Mononuclear cell (primary cell): ENCODE data around the gene SLC25A26. TPM values are rescaled to one million over a fixed set of nuclear protein-coding genes. Genes with fewer than 3 reads are reported as not detected.

Experiments
- H3K27me3 ChIP-seq: 2 replicates; pipeline ENCODE4 v1.6.0; 2011; ENCODE audit warnings: low read length, control low read depth; ENCODE audit not compliant: insufficient read depth
- H3K4me1 ChIP-seq: 2 replicates; pipeline ENCODE4 v1.5.1; 2011; ENCODE audit warnings: mild to moderate bottlenecking, low read length, control low read depth; ENCODE audit not compliant: insufficient read depth
- H3K4me3 ChIP-seq: 2 replicates; pipeline ENCODE4 v1.5.1; 2011; ENCODE audit warnings: mild to moderate bottlenecking, low read length, moderate library complexity
- H3K9me3 ChIP-seq: 2 replicates; pipeline ENCODE4 v1.5.1; 2011; ENCODE audit warnings: low read depth, mild to moderate bottlenecking, control low read depth, low read length
- total RNA-seq: library from RNA; depleted of rRNA; stranded (reverse); fragments of >200 nt; gene quantifications from one replicate; pipeline ENCODE4 v1.2.3, GENCODE V29; 2012

SLC25A26 gene
- total RNA-seq, 1 donor = 30.5 TPM

DNA sequence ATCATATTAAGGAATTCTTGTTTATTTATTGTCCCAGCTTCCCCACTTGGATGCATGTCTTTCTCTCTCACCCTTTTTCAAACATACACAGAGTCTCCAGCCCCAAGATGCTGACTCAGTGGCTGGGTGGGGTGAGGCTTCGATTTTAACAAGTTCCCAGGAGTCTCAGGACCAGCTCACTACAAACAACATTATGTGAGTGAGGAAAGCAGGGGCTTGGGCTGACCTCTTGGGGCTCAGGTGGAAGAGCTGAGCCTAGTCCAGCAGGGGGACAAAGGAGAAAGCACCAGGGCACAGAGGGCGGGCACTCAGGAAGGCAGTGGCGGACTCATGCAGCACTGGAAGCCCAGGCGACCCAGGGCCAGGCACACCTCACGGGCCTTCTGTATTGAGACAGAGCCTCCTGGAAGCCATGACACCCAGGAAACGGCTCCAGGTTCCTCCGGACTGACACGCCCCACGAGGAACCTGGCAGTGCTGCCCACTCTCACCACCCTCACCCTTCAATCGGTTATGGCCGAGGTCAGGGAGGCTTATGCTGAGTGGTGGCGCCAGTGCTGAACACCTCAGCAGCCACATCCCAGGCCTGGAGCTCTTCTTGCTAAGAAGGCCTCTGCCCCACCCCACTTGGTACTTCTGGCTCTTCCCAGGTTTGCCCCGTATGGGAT lies 182.7 kb downstream of the SLC25A26 start:
- H3K9me3 ChIP-seq = no peaks in the 10 kb centered on the region
- peaks cover 1% of the 10 kb centered on the region for H3K4me1 ChIP-seq
- H3K27me3 ChIP-seq = no peaks in the 10 kb centered on the region
- no peak overlapping the region for H3K4me3 ChIP-seq

DNA sequence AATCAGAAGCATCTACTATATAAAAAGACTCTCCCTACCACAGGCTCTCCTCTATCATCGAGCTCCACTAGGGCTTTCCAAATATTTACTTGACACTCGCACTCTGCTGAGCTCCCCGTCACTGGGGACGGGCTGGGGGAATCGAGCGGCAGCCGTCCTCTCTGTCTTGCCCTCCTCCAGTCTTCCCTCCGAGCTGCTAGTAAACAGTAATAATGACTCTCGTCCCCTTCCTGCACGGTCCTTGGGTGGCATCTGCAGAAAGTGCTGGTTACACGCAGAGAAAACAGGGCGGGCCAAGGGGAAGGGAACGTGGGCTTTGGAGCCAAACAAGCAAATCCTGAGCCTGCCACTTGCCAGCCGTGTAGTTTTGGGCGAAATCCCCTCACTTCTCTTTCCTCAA lies 183.4 kb downstream of the SLC25A26 start:
- Histone ChIP-seq H3K4me1 (no peaks in the 10 kb centered on the region), H3K9me3 (no peaks in the 10 kb centered on the region), H3K4me3 (no peak overlapping the region), H3K27me3 (no peaks in the 10 kb centered on the region)

DNA sequence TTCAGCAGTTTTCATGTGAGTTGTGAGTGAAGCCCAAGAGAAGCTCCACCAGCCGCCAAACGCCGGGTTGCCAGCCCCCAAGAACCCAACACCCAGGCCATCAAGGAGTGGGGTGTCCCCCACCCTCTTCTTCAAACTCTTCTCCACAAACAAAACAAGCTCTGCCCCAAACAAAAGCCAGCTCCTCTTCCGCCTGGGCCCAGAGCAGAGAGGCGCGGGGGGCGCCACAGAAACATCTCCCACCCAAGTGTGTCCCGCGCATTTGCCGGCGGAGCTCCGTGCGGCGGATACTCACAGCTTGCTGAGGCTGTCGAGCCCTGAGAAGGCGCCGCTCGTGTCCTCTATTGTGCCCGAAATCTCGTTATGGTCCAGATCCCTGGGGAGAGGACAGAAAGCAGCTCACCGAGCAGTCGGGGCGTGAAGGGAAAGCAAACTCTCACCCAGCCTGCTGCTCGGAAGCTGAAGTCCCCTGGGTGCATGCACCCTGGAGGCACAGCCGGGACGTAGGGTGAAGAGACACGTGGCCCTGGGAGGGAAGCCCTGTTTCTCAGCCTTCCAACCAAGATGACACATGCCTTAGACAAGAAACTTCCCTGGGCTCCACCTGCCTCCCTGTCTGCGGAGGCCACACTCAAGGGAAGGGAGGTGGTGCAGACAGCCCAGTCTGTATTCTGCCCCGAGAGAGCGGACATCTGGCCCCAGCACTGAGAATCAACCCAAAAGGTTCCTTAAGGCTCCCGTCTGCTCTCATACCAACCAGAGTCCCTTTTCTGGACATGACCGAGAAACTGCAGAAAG lies 184.3 kb downstream of the SLC25A26 start:
- Histone ChIP-seq H3K4me3 (no peak overlapping the region), H3K4me1 (no peaks in the 10 kb centered on the region), H3K9me3 (no peaks in the 10 kb centered on the region), H3K27me3 (no peaks in the 10 kb centered on the region)

DNA sequence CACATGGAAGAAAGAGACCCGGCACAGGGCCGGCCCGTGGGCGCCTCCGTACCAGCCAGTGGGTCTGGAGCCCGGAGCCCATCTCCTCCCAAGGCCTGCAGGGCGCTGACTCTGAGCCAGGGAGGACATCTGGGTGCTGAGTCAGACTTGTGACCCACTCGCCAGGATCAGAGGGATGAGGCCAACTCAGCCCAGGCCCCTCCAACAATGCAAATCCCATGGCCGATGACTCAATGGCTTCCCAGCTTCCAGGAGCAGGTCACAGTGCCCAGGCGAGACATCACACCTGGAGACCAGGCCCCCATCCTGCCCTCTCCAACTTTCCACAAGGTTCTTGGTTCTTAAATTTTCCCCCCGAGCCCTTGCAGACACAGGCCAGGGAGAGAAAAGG lies 184.9 kb downstream of the SLC25A26 start:
- no peaks in the 10 kb centered on the region for H3K4me1 ChIP-seq
- no peaks in the 10 kb centered on the region for H3K9me3 ChIP-seq
- no peak overlapping the region for H3K4me3 ChIP-seq
- no peaks in the 10 kb centered on the region for H3K27me3 ChIP-seq

DNA sequence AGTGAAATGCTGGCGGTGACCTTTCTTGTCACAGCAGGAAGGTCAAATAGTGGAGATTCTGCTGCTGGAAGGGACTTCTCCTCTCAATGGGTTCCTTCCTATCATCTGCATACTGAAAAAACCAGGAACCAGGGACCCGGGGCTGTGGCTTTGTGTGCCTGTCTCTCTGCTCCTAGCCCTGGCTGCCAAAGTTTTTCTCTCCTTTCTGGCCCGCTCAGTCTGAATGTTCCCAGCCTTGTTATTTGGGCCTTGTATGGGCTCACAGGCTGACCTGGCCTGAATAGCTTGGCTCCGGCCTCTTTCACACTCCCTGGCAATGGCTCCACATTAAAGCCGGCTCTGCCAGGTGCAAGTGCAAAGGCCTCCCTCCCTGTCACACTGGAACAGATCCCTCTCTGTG lies 185.4 kb downstream of the SLC25A26 start:
- H3K9me3 ChIP-seq = no peaks in the 10 kb centered on the region
- H3K4me1 ChIP-seq = no peaks in the 10 kb centered on the region
- no peak overlapping the region for H3K4me3 ChIP-seq
- no peaks in the 10 kb centered on the region for H3K27me3 ChIP-seq

DNA sequence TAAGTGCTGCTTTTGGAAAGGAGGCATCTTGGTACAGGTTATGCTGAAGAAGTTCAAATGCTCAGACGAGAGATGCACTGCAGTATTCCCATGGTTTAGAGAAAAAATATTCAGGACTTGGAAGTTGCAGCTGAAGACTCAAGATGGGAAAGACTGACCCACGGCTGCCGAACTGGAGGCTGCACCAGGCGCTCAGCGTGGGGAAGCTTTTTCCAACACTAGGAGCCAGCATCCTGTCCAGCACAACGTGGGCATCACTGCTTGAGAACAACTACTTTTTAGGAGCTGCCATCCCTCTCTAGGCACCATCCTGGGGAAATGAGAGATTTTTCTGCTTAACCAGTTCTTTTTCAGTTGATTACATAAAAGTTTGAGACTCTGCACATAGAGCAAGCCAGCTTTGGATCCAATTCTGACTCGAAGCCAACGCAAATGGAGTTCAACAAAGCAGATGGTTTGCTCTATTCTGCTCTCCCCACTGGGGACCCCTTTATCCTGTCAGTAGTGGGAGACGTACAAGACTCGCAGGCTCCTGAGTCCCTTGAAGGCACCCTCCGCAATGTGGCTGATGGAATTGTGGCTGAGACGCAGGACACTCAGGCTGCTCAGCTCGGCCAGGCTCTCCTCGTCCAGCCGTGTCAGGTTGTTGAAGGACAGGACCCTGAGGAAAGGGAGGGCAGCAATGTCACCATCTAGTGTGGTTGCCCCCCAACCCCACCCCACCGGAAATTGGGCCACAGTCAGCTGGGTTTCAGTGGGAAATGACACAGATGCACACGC lies 186.2 kb downstream of the SLC25A26 start:
- Histone ChIP-seq H3K27me3 (no peaks in the 10 kb centered on the region), H3K9me3 (no peaks in the 10 kb centered on the region), H3K4me3 (no peak overlapping the region), H3K4me1 (no peaks in the 10 kb centered on the region)

DNA sequence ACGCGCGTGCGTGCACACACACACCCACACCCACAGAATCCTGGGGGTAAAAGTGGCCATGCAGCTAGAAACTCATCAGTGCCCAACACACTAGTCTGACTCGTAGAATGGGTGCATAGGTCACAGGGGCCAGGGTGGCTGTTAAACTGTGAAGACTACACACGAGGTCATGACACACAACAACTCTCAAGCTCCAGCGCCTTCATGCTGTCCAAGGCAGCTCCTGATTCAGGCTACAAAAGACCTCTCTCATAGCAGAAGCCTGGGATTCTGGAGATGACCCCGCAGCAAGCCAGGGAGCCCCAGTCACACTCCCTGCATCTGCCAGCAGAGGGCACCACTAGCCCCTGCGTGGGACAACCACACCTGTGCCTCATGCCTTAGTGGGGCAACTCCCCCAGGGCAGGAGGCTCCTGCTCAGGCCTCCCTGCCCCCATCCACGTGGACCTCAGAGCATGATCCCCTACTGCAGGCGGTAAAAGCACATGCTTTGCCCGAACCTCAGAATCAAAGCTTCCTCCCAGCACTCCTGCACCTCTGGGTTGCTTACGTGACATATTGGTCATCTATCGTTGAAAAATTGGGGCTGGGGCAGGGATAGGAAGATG lies 186.9 kb downstream of the SLC25A26 start:
- H3K4me1 ChIP-seq = no peaks in the 10 kb centered on the region
- no peak overlapping the region for H3K4me3 ChIP-seq
- H3K27me3 ChIP-seq = no peaks in the 10 kb centered on the region
- H3K9me3 ChIP-seq = no peaks in the 10 kb centered on the region

DNA sequence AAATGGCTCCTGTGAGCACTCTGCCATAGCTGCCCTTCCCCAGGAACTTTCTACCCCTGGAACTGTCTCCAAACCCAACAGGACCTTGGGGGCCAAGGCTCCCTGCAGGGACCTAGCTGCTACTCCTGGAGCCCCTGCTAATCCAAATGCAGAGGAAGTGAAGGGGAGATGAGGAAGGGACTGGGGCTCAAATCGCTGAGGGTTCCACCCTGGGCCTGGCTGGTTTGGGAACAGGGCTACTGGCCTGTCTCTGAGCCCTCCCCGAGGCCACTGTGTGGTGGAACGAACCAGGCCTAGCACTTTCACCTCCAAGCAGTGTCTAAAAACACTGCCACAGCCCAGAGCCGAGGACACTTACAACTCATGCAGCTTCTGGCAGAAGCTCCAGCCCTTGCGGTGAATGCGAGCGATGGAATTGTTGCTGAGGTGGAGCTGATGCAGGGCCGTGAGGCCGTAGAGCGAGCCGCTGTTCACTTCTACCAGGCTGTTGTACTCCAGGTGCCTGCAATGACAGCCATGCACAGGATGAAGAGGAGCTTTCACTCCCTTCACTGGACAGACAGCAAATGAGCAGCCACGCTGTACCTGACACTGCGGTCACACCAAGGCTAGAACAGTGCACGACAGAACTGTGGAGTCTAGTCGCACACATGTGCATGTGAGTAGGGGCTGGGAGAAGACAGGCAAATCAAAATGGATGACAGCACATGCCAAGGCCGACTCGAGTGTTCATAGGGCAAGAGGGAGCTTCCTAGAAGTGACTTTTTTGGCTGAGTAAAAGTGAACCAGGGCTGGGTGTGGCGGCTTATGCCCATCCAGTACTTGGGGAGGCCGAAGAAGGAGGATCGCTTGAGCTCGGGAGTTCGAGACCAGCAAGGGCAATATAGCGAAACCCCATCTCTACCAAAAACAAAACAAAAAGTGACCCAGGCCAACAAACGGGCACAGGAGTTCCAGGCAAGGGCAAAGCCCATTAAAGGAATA lies 189.3 kb downstream of the SLC25A26 start:
- Histone ChIP-seq H3K9me3 (no peaks in the 10 kb centered on the region), H3K4me3 (no peak overlapping the region), H3K4me1 (no peaks in the 10 kb centered on the region), H3K27me3 (no peaks in the 10 kb centered on the region)

DNA sequence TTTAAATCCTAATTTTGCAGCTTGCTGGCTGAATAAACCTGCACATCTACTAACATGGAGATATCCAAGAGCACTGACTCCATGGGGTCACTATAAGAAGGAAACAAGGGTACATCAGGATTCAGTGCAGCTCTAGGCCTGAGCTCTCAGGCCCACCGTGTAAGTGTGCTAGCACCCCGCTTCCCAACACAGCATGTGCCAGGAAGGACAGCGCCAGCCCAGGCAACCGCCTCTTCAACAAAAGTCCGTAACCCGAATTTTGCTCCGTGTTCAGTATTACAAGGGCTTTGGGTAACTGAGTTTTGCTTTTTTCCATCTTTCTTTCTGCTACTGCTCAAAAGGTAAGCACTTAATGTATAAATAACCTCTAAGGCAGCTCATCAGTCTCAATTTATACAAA lies 190.2 kb downstream of the SLC25A26 start:
- H3K9me3 ChIP-seq = no peaks in the 10 kb centered on the region
- no peak overlapping the region for H3K4me3 ChIP-seq
- H3K4me1 ChIP-seq = no peaks in the 10 kb centered on the region
- no peaks in the 10 kb centered on the region for H3K27me3 ChIP-seq

DNA sequence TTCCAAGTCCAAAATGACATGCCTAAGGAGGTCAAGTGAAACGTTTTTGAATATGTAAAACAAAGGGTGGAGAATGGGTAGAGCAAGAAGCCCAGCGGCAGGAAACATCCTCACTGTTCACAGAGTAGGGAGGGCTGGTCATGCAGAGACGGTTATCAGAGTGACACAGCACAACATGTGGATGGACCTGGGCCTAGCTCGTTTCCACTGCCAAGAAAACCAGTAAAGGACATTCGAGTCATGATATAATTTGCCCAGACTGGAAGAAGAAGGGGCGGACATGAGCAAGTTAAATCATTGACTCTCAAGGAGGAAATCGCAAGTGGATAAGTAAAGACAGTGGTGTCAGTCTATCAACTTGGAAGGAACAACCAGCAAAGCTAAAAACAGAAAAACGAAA lies 190.7 kb downstream of the SLC25A26 start:
- H3K9me3 ChIP-seq = no peaks in the 10 kb centered on the region
- no peaks in the 10 kb centered on the region for H3K27me3 ChIP-seq
- no peak overlapping the region for H3K4me3 ChIP-seq
- H3K4me1 ChIP-seq = no peaks in the 10 kb centered on the region

DNA sequence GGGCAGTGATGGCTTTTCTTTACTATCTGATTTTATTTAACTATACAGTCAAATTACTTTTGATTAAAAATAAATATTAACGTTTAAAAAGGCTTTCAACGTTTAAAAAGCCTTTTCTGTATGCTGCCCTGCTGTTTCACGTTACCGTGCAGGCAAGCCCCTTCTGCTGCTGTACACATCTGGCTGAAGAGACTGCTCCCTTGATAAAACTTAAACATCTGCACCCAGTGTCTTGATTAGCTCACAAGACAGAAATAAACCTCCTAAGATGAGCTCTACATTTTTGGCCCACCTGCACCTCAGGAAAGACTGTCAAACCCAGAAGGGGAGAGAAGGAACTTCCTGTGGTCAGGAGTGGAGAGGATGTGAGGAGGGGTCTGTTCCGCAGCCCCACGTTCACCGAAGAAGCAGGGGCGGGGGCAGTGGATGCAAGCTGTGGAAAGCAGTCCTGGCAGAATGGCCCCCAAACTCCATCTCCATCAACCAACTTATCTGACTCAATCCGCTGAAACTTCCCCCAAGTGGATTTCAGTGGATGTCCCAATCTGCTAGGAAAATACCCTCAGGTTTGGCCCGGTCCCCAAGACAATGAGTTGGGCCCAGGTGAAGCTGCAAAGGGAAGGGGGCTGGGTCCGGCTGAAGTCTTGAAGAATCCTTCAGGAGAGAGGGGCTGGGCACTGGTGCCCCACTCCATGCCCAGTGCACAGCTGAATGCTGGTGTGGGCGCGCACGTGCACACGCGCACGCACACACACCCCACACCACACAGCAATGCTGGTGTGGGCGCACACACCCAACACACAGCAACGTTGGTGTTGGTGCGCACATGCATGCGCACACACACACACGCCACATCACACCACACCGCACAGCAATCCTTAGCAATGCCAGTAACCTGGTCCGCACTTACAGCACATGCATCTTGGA lies 191.4 kb downstream of the SLC25A26 start:
- H3K27me3 ChIP-seq = no peaks in the 10 kb centered on the region
- H3K9me3 ChIP-seq = no peaks in the 10 kb centered on the region
- H3K4me3 ChIP-seq = no peak overlapping the region

DNA sequence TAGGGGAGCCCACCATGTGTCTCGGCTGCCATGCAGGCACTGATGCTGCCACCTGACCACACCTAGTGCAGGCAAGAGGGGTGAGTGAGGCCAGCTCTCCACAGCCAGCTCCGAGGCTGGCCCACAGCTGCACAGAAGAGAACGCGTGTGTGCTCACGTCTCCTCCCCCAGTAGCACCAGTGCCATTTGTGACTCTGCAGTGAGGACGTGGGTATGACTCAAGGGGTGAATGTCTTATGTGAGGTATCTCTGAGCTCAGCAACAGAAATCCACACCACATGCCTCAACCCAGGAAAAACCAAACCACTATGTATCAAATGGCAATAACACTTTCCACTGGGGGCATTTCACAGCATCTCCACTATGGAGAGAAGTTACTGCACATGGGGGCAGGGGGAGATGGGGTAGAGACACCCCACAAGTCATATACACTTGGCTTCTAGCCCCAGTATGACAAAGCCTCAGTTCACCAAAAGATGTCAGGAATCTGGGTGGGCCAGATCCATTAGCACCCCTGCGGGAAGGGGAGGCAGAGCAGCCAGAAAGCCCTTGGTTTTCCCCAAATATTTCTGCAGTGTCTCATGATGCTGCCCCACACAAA lies 192.4 kb downstream of the SLC25A26 start:
- Histone ChIP-seq H3K4me1 (no peaks in the 10 kb centered on the region), H3K4me3 (no peak overlapping the region)

More for the DNA sequence above, 191.4 kb downstream of the SLC25A26 start:
- no peaks in the 10 kb centered on the region for H3K4me1 ChIP-seq

DNA sequence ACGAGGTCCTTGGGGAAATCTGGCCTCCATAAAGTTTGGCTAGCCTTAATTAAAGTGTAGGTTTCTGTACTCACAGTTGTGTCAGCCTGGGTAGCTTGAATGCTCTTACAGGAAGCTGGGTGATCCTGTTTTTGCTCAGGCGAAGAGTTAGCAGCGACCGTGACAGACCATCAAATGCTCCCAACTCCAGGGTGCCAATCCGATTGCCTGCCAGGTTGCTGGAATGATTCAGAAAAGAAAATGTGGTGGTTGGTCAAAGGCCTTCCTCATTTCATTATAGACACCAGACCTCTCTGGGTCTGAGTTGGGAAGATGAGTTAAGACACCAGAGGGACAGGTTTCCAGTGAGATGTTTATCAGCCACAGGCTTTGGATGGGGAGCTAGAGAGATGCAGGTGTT lies 194.0 kb downstream of the SLC25A26 start:
- Histone ChIP-seq H3K27me3 (no peaks in the 10 kb centered on the region), H3K4me1 (no peaks in the 10 kb centered on the region), H3K4me3 (no peak overlapping the region), H3K9me3 (no peaks in the 10 kb centered on the region)

More for the DNA sequence above, 192.4 kb downstream of the SLC25A26 start:
- H3K9me3 ChIP-seq = no peaks in the 10 kb centered on the region
- no peaks in the 10 kb centered on the region for H3K27me3 ChIP-seq
